ENCODE results near the gene CEP128. TPM values are rescaled to one million over a fixed set of nuclear protein-coding genes. Genes with fewer than 3 reads are reported as not detected.

Gene CEP128
- total and polyA plus RNA-seq, 2 donors, result 2.1 to 14.3 TPM

GRCh38 chr14:80906336-80906735 is 35.2 kb downstream of the CEP128 start:
- Histone ChIP-seq H3K4me3 (ENCODE audit: low read depth, low read length) (no peak overlapping the region), H3K27ac (ENCODE audit: low read depth) (no peak overlapping the region), H3K36me3 (ENCODE audit: insufficient read depth) (no peaks in the 10 kb centered on the region), H3K4me1 (ENCODE audit: insufficient read depth) (no peaks in the 10 kb centered on the region)
- WGBS, result 40% methylated on average over 1 of the region's 1 CpG
- DNase-seq (ENCODE audit: extremely low spot score), result no peak

GRCh38 chr14:80902608-80903007 is 38.9 kb downstream of the CEP128 start:
- whole genome bisulfite sequencing, result 82% methylated on average over 1 of the region's 1 CpG
- DNase-seq (ENCODE audit: extremely low spot score), result no peak
- no peaks in the 10 kb centered on the region for H3K4me1 ChIP-seq (ENCODE audit: insufficient read depth)

DNA sequence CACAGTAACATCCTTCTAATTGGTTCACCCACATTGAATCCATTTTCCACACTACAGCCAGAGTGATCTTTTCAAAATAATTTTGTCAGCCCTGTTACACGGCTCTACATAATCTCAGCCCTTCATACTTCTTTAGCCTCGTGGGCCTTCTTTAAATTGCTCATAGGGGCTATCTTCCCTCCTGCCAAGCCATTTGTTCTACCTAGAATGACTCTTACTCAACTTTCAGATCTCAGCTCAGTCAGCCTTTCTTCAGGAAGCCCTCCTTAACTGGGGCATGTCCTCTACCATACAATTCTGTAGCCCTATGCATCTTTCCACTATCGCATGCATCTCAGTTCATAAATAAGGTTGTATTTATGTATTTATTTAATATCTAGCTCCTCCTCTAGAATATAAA is 39.7 kb downstream of the CEP128 start:
- no peak overlapping the region for H3K4me3 ChIP-seq (ENCODE audit: low read depth, low read length)
- no peak overlapping the region for H3K27ac ChIP-seq (ENCODE audit: low read depth)
- no peak for DNase-seq (ENCODE audit: extremely low spot score)
- H3K36me3 ChIP-seq (ENCODE audit: insufficient read depth), result no peaks in the 10 kb centered on the region
- H3K4me1 ChIP-seq (ENCODE audit: insufficient read depth), result no peaks in the 10 kb centered on the region
- WGBS, result 87% methylated on average over 3 of the region's 3 CpGs

More at GRCh38 chr14:80902608-80903007, 38.9 kb downstream of the CEP128 start:
- H3K27ac ChIP-seq (ENCODE audit: low read depth), result no peak overlapping the region
- H3K4me3 ChIP-seq (ENCODE audit: low read depth, low read length), result no peak overlapping the region
- no peaks in the 10 kb centered on the region for H3K36me3 ChIP-seq (ENCODE audit: insufficient read depth)

GRCh38 chr14:80901260-80901659 is 40.3 kb downstream of the CEP128 start:
- no peak overlapping the region for H3K4me3 ChIP-seq (ENCODE audit: low read depth, low read length)
- H3K27ac ChIP-seq (ENCODE audit: low read depth), result no peak overlapping the region
- DNase-seq (ENCODE audit: extremely low spot score), result no peak
- no peaks in the 10 kb centered on the region for H3K36me3 ChIP-seq (ENCODE audit: insufficient read depth)
- 77% methylated on average over 3 of the region's 3 CpGs for WGBS
- no peaks in the 10 kb centered on the region for H3K4me1 ChIP-seq (ENCODE audit: insufficient read depth)

GRCh38 chr14:80872645-80873044 is 68.9 kb downstream of the CEP128 start:
- H3K4me1 ChIP-seq (ENCODE audit: insufficient read depth), result no peaks in the 10 kb centered on the region
- no peak overlapping the region for H3K27ac ChIP-seq (ENCODE audit: low read depth)
- H3K4me3 ChIP-seq (ENCODE audit: low read depth, low read length), result no peak overlapping the region
- H3K36me3 ChIP-seq (ENCODE audit: insufficient read depth), result peaks cover 2% of the 10 kb centered on the region
- 79% methylated on average over 2 of the region's 2 CpGs for WGBS
- no peak for DNase-seq (ENCODE audit: extremely low spot score)

DNA sequence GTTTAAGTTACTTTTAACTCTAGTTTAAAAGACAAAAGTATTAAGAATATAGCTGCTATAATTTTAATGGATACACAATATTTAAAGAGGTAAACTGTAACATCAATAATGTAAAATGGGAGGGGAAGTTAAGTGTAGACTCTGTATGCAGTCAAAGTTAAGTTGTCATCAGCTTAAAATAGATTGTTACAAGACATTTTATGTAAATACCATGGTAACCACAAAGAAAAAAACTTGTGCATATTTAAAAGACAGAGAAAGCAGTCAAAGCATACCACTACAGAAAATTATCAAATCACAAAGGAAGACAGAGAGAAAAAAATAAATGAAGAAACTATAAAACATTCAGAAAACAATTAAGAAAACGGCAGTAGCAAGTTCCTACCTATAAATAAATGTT is 73.3 kb downstream of the CEP128 start:
- H3K27ac ChIP-seq (ENCODE audit: low read depth), result no peak overlapping the region
- WGBS, result 90% methylated on average over 1 of the region's 1 CpG
- H3K4me3 ChIP-seq (ENCODE audit: low read depth, low read length), result no peak overlapping the region
- no peak for DNase-seq (ENCODE audit: extremely low spot score)
- no peaks in the 10 kb centered on the region for H3K36me3 ChIP-seq (ENCODE audit: insufficient read depth)
- H3K4me1 ChIP-seq (ENCODE audit: insufficient read depth), result no peaks in the 10 kb centered on the region

- Histone ChIP-seq H3K27ac (ENCODE audit: low read depth) (no peak overlapping the region), H3K4me3 (ENCODE audit: low read depth, low read length) (no peak overlapping the region), H3K36me3 (ENCODE audit: insufficient read depth) (no peaks in the 10 kb centered on the region), H3K4me1 (ENCODE audit: insufficient read depth) (no peaks in the 10 kb centered on the region)
- WGBS, result 99% methylated on average over 2 of the region's 2 CpGs
- DNase-seq (ENCODE audit: extremely low spot score), result no peak
These were observed 73.7 kb downstream of the CEP128 start for GRCh38 chr14:80867798-80868197.

- no peak overlapping the region for H3K4me3 ChIP-seq (ENCODE audit: low read depth, low read length)
- no peak overlapping the region for H3K27ac ChIP-seq (ENCODE audit: low read depth)
- H3K36me3 ChIP-seq (ENCODE audit: insufficient read depth), result no peaks in the 10 kb centered on the region
- DNase-seq (ENCODE audit: extremely low spot score), result no peak
- no peaks in the 10 kb centered on the region for H3K4me1 ChIP-seq (ENCODE audit: insufficient read depth)
- WGBS, result 77% methylated on average over 1 of the region's 1 CpG
These were observed 74.4 kb downstream of the CEP128 start for GRCh38 chr14:80867091-80867490.

- no peaks in the 10 kb centered on the region for H3K4me1 ChIP-seq (ENCODE audit: insufficient read depth)
- WGBS, result 100% methylated on average over 2 of the region's 2 CpGs
- H3K36me3 ChIP-seq (ENCODE audit: insufficient read depth), result no peaks in the 10 kb centered on the region
- no peak overlapping the region for H3K4me3 ChIP-seq (ENCODE audit: low read depth, low read length)
- no peak overlapping the region for H3K27ac ChIP-seq (ENCODE audit: low read depth)
- DNase-seq (ENCODE audit: extremely low spot score), result no peak
These were observed 76.0 kb downstream of the CEP128 start for GRCh38 chr14:80865565-80865964.

DNA sequence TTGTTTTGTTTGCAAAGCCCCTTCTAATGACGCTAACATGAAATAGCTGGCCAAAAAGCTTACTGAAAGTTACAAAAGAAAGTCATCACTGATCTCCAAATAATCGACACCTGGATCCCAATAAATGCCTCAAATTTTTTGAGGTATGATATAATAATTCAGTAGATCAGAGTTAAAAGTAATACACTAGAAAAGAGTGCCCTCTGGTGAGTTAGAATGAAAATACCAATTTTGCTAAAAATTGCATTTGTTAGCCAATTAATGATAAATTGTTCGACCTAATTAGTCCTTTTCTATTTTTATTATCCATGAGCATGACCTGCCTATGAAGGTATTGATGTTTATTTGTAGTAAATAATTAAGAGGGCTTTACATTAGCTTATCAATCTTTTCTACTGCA is 78.6 kb downstream of the CEP128 start:
- WGBS, result 71% methylated on average over 3 of the region's 3 CpGs
- no peak overlapping the region for H3K27ac ChIP-seq (ENCODE audit: low read depth)

DNA sequence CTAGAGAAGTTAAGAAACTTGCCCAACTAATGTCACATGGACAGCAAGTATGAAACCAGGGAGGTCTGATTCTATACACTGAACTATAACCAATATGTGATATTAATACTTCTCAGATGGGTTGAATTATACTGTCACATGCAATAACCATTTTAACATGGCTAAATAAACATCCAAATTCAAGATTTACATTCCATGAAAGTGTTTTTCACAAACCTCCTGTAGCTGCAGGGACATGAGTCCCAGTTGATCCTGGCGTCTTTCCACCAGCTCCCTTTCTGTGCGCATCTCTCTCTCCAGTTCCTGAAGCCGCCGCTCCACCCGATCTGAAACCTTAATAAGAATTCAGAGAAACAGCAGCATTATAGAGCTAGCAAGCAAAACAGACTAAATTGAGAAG is 79.0 kb downstream of the CEP128 start:
- 92% methylated on average over 5 of the region's 5 CpGs for WGBS
- Histone ChIP-seq H3K4me1 (ENCODE audit: insufficient read depth) (no peaks in the 10 kb centered on the region), H3K27ac (ENCODE audit: low read depth) (no peak overlapping the region), H3K36me3 (ENCODE audit: insufficient read depth) (no peaks in the 10 kb centered on the region), H3K4me3 (ENCODE audit: low read depth, low read length) (no peak overlapping the region)
- DNase-seq (ENCODE audit: extremely low spot score), result no peak

More for the DNA sequence above, 78.6 kb downstream of the CEP128 start:
- Histone ChIP-seq H3K36me3 (ENCODE audit: insufficient read depth) (no peaks in the 10 kb centered on the region), H3K4me3 (ENCODE audit: low read depth, low read length) (no peak overlapping the region), H3K4me1 (ENCODE audit: insufficient read depth) (no peaks in the 10 kb centered on the region)
- no peak for DNase-seq (ENCODE audit: extremely low spot score)

- no peak overlapping the region for H3K27ac ChIP-seq (ENCODE audit: low read depth)
- 30% methylated on average over 4 of the region's 4 CpGs for WGBS
- no peak for DNase-seq (ENCODE audit: extremely low spot score)
- no peaks in the 10 kb centered on the region for H3K4me1 ChIP-seq (ENCODE audit: insufficient read depth)
- H3K4me3 ChIP-seq (ENCODE audit: low read depth, low read length), result no peak overlapping the region
- no peaks in the 10 kb centered on the region for H3K36me3 ChIP-seq (ENCODE audit: insufficient read depth)
These were observed 91.2 kb downstream of the CEP128 start for GRCh38 chr14:80850197-80850814.

DNA sequence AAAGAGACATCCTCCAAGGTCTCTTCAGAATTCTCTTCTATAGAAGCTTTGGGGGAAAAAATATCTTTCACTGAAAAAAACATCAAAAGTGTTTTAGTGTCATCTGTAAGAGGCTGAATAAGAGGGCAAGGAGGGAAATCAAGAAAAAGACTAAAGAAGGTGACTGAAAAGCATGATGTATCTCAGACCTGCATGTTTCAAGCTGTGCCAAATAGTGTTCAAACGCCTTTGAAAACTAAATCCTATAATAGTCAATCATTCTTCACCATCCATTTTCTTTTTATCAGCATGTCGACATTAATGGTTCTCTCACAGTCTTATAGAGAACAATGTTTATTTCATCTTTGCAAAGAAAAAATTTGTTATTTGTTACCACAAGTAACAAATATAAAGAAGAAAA is 94.5 kb downstream of the CEP128 start:
- no peak for DNase-seq (ENCODE audit: extremely low spot score)
- no peak overlapping the region for H3K27ac ChIP-seq (ENCODE audit: low read depth)
- no peaks in the 10 kb centered on the region for H3K36me3 ChIP-seq (ENCODE audit: insufficient read depth)
- H3K4me1 ChIP-seq (ENCODE audit: insufficient read depth), result no peaks in the 10 kb centered on the region
- 81% methylated on average over 2 of the region's 2 CpGs for WGBS
- no peak overlapping the region for H3K4me3 ChIP-seq (ENCODE audit: low read depth, low read length)

DNA sequence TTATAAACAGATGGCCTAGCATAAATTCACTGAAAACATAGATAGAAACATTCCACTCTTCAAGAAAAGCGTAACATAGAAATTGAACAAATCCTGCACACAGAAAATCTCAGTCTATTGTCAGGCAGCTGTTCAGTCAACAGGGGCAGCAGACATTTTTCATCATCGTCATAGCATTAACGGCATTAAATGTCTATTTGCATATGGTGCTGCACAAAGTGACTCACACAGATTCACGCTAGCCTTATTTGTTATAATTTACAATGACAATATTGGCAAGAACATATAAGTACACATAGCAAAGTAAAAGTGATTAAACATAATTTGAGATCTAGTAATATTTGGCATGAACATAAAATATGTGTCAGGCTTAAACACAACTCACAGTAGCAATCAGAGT is 95.7 kb downstream of the CEP128 start:
- no peak overlapping the region for H3K4me3 ChIP-seq (ENCODE audit: low read depth, low read length)
- no peaks in the 10 kb centered on the region for H3K36me3 ChIP-seq (ENCODE audit: insufficient read depth)
- WGBS, result 93% methylated on average over 4 of the region's 4 CpGs
- DNase-seq (ENCODE audit: extremely low spot score), result no peak
- H3K27ac ChIP-seq (ENCODE audit: low read depth), result no peak overlapping the region
- no peaks in the 10 kb centered on the region for H3K4me1 ChIP-seq (ENCODE audit: insufficient read depth)

- H3K4me3 ChIP-seq (ENCODE audit: low read depth, low read length), result no peak overlapping the region
- no peaks in the 10 kb centered on the region for H3K36me3 ChIP-seq (ENCODE audit: insufficient read depth)
- no peak overlapping the region for H3K27ac ChIP-seq (ENCODE audit: low read depth)
- no peak for DNase-seq (ENCODE audit: extremely low spot score)
- WGBS, result 87% methylated on average over 2 of the region's 2 CpGs
- no peaks in the 10 kb centered on the region for H3K4me1 ChIP-seq (ENCODE audit: insufficient read depth)
These were observed 96.7 kb downstream of the CEP128 start for GRCh38 chr14:80844872-80845271.
